ENCODE data around the gene NACAD.

GRCh38 chr7:45087301-45088145 is 1.2 kb downstream of the NACAD start:
- no peak for TF ChIP-seq CTCF (conservative IDR thresholded peaks at IDR 0.05 in 1 of 2, IDR thresholded peaks at IDR 0.05 in 1 of 2; ENCODE audit: extremely low read depth in 1 of 2, insufficient read depth in 1 of 2, low read depth in 1 of 2, low read length in 2 of 2)
- no peak for TF ChIP-seq EZH2 (IDR thresholded peaks at IDR 0.05; ENCODE audit: borderline replicate concordance, low read length)

All from mammary epithelial cell (primary cell).